MM.1S (cell line): Measurements from ENCODE around the gene NFIX.

Experiments
- DNase-seq: peaks from one replicate; pipeline ENCODE4 v3.0.0-alpha.2; 2015
- H2AFZ ChIP-seq: fragments of 300-600 bp; sonication (generic); 2 replicates; pipeline ENCODE4 v1.6.0; 2016; ENCODE audit warnings: antibody characterized with exemption, low read length
- H3F3A ChIP-seq: fragments of 300-600 bp; sonication (generic); 2 replicates; pipeline ENCODE4 v1.6.1; 2016; ENCODE audit warnings: mild to moderate bottlenecking, antibody characterized with exemption, low read length, moderate library complexity, mixed read lengths; ENCODE audit not compliant: insufficient read depth
- H3K27ac ChIP-seq: fragments of 300-600 bp; sonication (generic); 2 replicates; pipeline ENCODE4 v1.5.1; 2016; ENCODE audit warnings: mild to moderate bottlenecking, low read length
- H3K27me3 ChIP-seq: fragments of 300-600 bp; sonication (generic); replicated peaks from 2 replicates; pipeline ENCODE4 v1.6.0; 2016; ENCODE audit warnings: low read length; ENCODE audit not compliant: insufficient read depth
- H3K36me3 ChIP-seq: fragments of 300-600 bp; sonication (generic); replicated peaks from 2 replicates; pipeline ENCODE4 v1.6.1; 2016; ENCODE audit warnings: mild to moderate bottlenecking, low read length, mixed read lengths; ENCODE audit not compliant: insufficient read depth
- H3K4me1 ChIP-seq: fragments of 300-600 bp; sonication (generic); 2 replicates; pipeline ENCODE4 v1.6.1; 2016; ENCODE audit warnings: low read length, mixed read lengths
- H3K4me2 ChIP-seq: fragments of 300-600 bp; sonication (generic); 2 replicates; pipeline ENCODE4 v1.6.0; 2016; ENCODE audit warnings: low read depth, low read length
- H3K4me3 ChIP-seq: fragments of 300-600 bp; sonication (generic); 2 replicates; pipeline ENCODE4 v1.5.1; 2016; ENCODE audit warnings: low read length, mixed read lengths
- H3K79me2 ChIP-seq: fragments of 300-600 bp; sonication (generic); 2 replicates; pipeline ENCODE4 v1.6.1; 2016; ENCODE audit warnings: mixed run types, low read length, mixed read lengths
- H3K9ac ChIP-seq: fragments of 300-600 bp; sonication (generic); 2 replicates; pipeline ENCODE4 v1.6.1; 2016; ENCODE audit warnings: low read length, mixed read lengths
- H3K9me2 ChIP-seq: fragments of 300-600 bp; sonication (generic); replicated peaks from 2 replicates; pipeline ENCODE4 v1.6.1; 2016; ENCODE audit warnings: mild to moderate bottlenecking, low read length, mixed read lengths; ENCODE audit not compliant: insufficient read depth
- H3K9me3 ChIP-seq: fragments of 300-600 bp; sonication (generic); replicated peaks from 2 replicates; pipeline ENCODE4 v1.6.1; 2016; ENCODE audit warnings: mild to moderate bottlenecking, low read length, mixed read lengths; ENCODE audit not compliant: insufficient read depth
- H4K20me1 ChIP-seq: fragments of 300-600 bp; sonication (generic); 2 replicates; pipeline ENCODE4 v1.6.1; 2016; ENCODE audit warnings: mild to moderate bottlenecking, low read length, moderate library complexity, mixed read lengths; ENCODE audit not compliant: insufficient read depth
- EZH2 ChIP-seq: fragments of 300-600 bp; sonication (generic); optimal IDR thresholded peaks from 2 replicates; pipeline ENCODE3; 2017; ENCODE audit warnings: low read depth, mild to moderate bottlenecking, antibody characterized with exemption, low read length, mixed read lengths
- EZH2phosphoT487 ChIP-seq: fragments of 300-600 bp; sonication (generic); IDR thresholded peaks from 2 replicates; pipeline ENCODE4 v1.6.1; 2018; ENCODE audit warnings: antibody characterized with exemption, low read length
- TF ChIP-seq, protein P1 (sequence below): fragments of 300-600 bp; sonication (generic); IDR thresholded peaks from 2 replicates; pipeline ENCODE4 v1.5.1; 2016; ENCODE audit warnings: antibody characterized with exemption, low read length, mixed read lengths

NFIX gene

DNA sequence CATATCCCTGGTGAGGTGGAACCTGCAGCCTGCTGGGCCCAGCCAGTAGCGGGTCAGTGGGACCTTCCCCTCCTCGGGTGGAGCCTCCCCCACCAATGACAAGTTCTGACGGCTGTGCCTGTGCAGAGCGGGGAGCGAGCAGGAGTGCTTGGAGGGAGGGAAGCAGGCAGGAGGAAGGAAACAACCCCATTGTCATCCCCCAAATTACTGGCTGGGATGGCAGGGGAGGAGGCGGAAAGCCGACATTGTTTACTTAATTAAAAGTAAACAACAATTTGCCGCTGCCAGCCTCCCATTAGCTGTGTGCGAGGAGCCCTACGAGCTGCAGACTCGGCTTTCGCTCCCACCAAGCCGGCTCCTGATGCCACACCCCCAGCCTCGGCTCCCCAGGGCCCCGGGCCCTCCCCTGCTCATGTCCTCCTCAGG is 61.9 kb downstream of the NFIX start:
- Histone ChIP-seq H3K27ac (no peak overlapping the region), H3K9me2 (no peaks in the 10 kb centered on the region), H3K36me3 (no peaks in the 10 kb centered on the region), H3K4me2 (no peak overlapping the region), H4K20me1 (no peaks in the 10 kb centered on the region), H3K4me1 (no peaks in the 10 kb centered on the region), H3K79me2 (no peaks in the 10 kb centered on the region), H2AFZ (no peak overlapping the region), H3K4me3 (no peak overlapping the region), H3K27me3 (peaks cover 46% of the 10 kb centered on the region), H3K9ac (no peak overlapping the region), H3K9me3 (no peaks in the 10 kb centered on the region), H3F3A (no peaks in the 10 kb centered on the region)
- no peak for DNase-seq
- TF ChIP-seq EZH2phosphoT487 (no peak), EZH2 (no peak)
- TF ChIP-seq, protein P1, sequence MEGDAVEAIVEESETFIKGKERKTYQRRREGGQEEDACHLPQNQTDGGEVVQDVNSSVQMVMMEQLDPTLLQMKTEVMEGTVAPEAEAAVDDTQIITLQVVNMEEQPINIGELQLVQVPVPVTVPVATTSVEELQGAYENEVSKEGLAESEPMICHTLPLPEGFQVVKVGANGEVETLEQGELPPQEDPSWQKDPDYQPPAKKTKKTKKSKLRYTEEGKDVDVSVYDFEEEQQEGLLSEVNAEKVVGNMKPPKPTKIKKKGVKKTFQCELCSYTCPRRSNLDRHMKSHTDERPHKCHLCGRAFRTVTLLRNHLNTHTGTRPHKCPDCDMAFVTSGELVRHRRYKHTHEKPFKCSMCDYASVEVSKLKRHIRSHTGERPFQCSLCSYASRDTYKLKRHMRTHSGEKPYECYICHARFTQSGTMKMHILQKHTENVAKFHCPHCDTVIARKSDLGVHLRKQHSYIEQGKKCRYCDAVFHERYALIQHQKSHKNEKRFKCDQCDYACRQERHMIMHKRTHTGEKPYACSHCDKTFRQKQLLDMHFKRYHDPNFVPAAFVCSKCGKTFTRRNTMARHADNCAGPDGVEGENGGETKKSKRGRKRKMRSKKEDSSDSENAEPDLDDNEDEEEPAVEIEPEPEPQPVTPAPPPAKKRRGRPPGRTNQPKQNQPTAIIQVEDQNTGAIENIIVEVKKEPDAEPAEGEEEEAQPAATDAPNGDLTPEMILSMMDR: no peak

- Histone ChIP-seq H3K27ac (no peak overlapping the region), H3K4me2 (no peak overlapping the region), H3K9ac (no peak overlapping the region), H3F3A (no peaks in the 10 kb centered on the region), H4K20me1 (no peaks in the 10 kb centered on the region), H3K9me3 (no peaks in the 10 kb centered on the region), H3K27me3 (peaks cover 49% of the 10 kb centered on the region), H2AFZ (no peak overlapping the region), H3K79me2 (no peaks in the 10 kb centered on the region), H3K4me1 (no peaks in the 10 kb centered on the region), H3K36me3 (no peaks in the 10 kb centered on the region), H3K4me3 (no peak overlapping the region), H3K9me2 (no peaks in the 10 kb centered on the region)
- DNase-seq: no peak
- TF ChIP-seq EZH2: no peak
- TF ChIP-seq, protein P1: no peak
- no peak for TF ChIP-seq EZH2phosphoT487
Observed at GRCh38 chr19:13057744-13058143, 62.5 kb downstream of the NFIX start.

DNA sequence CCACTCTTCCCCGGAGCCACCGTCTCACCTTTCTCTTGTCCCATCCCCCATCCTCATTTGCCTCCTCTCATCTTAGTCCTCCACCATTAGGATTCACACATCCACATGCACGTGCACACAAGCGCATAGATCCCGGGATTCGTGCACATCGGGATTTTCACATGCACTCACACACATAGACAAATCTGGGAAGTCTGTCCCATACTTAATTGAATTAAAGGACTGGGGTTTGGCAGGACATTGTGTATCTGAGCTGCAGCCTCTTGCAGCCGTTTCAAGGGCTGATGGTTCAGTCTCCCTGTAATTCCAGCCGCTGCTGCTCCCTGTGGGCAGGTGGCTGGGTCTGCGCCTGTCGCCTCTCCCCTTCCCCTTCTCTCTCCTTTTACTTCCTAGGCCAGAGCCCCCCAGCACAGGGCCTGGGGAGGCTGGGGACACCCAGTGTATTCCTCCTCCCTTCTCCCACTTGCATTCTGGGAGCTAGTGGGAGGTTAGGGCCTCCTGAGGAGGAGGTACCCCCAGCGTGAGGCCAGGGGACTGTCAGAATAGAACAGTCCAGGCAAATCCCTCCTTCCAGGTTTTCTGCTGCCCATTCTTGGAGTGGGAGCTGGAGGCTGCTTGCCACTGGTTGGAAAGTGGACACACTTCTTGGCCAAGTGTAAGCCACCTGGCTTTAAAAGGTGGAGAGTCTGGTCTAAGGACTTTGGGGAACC is 63.8 kb downstream of the NFIX start:
- H4K20me1 ChIP-seq: no peaks in the 10 kb centered on the region
- no peak overlapping the region for H3K4me3 ChIP-seq
- no peaks in the 10 kb centered on the region for H3F3A ChIP-seq
- no peak overlapping the region for H3K27ac ChIP-seq
- TF ChIP-seq, protein P1: no peak
- TF ChIP-seq EZH2phosphoT487 (no peak), EZH2 (no peak)
- no peaks in the 10 kb centered on the region for H3K9me2 ChIP-seq
- H3K4me1 ChIP-seq: no peaks in the 10 kb centered on the region
- no peaks in the 10 kb centered on the region for H3K9me3 ChIP-seq
- no peak overlapping the region for H3K4me2 ChIP-seq
- no peak overlapping the region for H3K9ac ChIP-seq
- H2AFZ ChIP-seq: no peak overlapping the region
- H3K27me3 ChIP-seq: peaks cover 42% of the 10 kb centered on the region
- no peak for DNase-seq
- H3K36me3 ChIP-seq: no peaks in the 10 kb centered on the region
- H3K79me2 ChIP-seq: no peaks in the 10 kb centered on the region
